SH-SY5Y (cell line): ENCODE results near the gene ALDH3A1.

Experiments
- GATA2 ChIP-seq: IDR thresholded peaks from 2 replicates; pipeline ENCODE4 v1.6.1; 2011; ENCODE audit warnings: mild to moderate bottlenecking, low read depth, low read length
- GATA3 ChIP-seq: IDR thresholded peaks from 2 replicates; pipeline ENCODE4 v1.6.1; 2011; ENCODE audit warnings: low read depth, mild to moderate bottlenecking, low read length, moderate library complexity

DNA sequence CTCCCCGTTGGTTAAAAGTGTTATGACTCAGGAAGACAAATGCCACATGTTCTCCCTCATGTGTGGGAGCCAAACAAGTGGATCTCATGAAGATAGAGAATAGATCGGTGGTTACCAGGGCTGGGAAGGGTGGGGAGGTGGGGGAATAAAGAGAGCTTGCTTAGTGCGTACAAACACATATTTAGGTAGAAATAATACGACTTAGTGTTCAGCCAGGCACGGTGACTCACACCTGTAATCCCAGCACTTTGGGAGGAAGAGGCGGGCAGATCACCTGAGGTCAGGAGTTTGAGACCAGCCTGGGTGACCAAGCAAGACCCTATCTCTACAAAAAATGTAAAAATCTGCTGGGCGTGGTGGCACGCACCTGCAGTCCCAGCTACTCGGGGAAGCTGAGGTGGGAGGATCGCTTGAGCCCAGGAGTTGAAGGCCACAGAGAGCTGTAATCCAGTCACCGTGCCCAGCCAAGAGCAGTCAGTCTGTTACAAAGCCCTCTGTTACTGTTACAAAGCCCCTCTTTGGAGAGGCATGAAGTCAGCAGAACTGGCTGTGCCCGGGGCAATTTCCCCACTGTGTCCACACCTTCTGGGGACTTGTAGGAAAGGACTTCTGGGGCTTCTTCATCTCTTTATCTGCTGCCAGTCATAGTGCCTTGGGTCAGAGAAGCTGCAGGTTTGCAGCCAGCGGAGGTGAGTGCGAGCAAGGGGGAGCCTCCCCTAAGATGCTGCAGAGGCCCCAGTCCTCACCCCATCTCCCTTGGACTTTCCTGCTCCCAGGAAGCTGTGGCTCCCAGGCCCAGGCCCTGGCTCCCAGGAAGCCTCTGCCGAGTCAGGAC is 4.3 kb upstream of the ALDH3A1 start:
- TF ChIP-seq GATA2 = no peak
- no peak for TF ChIP-seq GATA3
